Measurements from ENCODE around the gene SMCO4.

Gene SMCO4

GRCh38 chr11:93510196-93510873 lies 32.9 kb downstream of the SMCO4 start:
- Histone ChIP-seq H3K9ac (ENCODE audit: low read depth in 1 of 2, low read length in 2 of 2) (no peak overlapping the region), H3K27ac (ENCODE audit: low read depth, low read length) (no peak overlapping the region), H3K9me3 (ENCODE audit: control insufficient read depth in 1 of 2, low read length in 2 of 2) (no peaks in the 10 kb centered on the region), H3K4me3 (ENCODE audit: low read depth in 1 of 2, low read length in 2 of 2) (no peak overlapping the region), H3K4me1 (ENCODE audit: control insufficient read depth in 1 of 2, insufficient read depth in 2 of 2, low read length in 2 of 2) (peaks cover 2 to 6% of the 10 kb centered on the region in 2 donors), H3K36me3 (ENCODE audit: control insufficient read depth in 1 of 2, insufficient read depth in 2 of 2, low read length in 2 of 2) (no peaks in the 10 kb centered on the region), H3K27me3 (ENCODE audit: control insufficient read depth in 1 of 2, insufficient read depth in 2 of 2, low read length in 2 of 2) (no peaks in the 10 kb centered on the region)

GRCh38 chr11:93507517-93507916 lies 35.7 kb downstream of the SMCO4 start:
- Histone ChIP-seq H3K36me3 (ENCODE audit: control insufficient read depth in 1 of 2, insufficient read depth in 2 of 2, low read length in 2 of 2) (peaks cover 5 to 7% of the 10 kb centered on the region in 2 donors), H3K4me1 (ENCODE audit: control insufficient read depth in 1 of 2, insufficient read depth in 2 of 2, low read length in 2 of 2) (peaks cover 2 to 6% of the 10 kb centered on the region in 2 donors), H3K9me3 (ENCODE audit: control insufficient read depth in 1 of 2, low read length in 2 of 2) (peaks cover 0 to 5% of the 10 kb centered on the region in 2 donors), H3K27ac (ENCODE audit: low read depth, low read length) (no peak overlapping the region), H3K4me3 (ENCODE audit: low read depth in 1 of 2, low read length in 2 of 2) (no peak overlapping the region), H3K9ac (ENCODE audit: low read depth in 1 of 2, low read length in 2 of 2) (no peak overlapping the region), H3K27me3 (ENCODE audit: control insufficient read depth in 1 of 2, insufficient read depth in 2 of 2, low read length in 2 of 2) (no peaks in the 10 kb centered on the region)

GRCh38 chr11:93505703-93506102 lies 37.5 kb downstream of the SMCO4 start:
- peaks cover 5 to 7% of the 10 kb centered on the region in 2 donors for H3K36me3 ChIP-seq (ENCODE audit: control insufficient read depth in 1 of 2, insufficient read depth in 2 of 2, low read length in 2 of 2)
- H3K27ac ChIP-seq (ENCODE audit: low read depth, low read length): no peak overlapping the region
- peaks cover 2 to 17% of the 10 kb centered on the region in 2 donors for H3K4me1 ChIP-seq (ENCODE audit: control insufficient read depth in 1 of 2, insufficient read depth in 2 of 2, low read length in 2 of 2)
- no peaks in the 10 kb centered on the region for H3K27me3 ChIP-seq (ENCODE audit: control insufficient read depth in 1 of 2, insufficient read depth in 2 of 2, low read length in 2 of 2)
- H3K9me3 ChIP-seq (ENCODE audit: control insufficient read depth in 1 of 2, low read length in 2 of 2): peaks cover 0 to 5% of the 10 kb centered on the region in 2 donors
- no peak overlapping the region for H3K4me3 ChIP-seq (ENCODE audit: low read depth in 1 of 2, low read length in 2 of 2)
- no peak overlapping the region for H3K9ac ChIP-seq (ENCODE audit: low read depth in 1 of 2, low read length in 2 of 2)

DNA sequence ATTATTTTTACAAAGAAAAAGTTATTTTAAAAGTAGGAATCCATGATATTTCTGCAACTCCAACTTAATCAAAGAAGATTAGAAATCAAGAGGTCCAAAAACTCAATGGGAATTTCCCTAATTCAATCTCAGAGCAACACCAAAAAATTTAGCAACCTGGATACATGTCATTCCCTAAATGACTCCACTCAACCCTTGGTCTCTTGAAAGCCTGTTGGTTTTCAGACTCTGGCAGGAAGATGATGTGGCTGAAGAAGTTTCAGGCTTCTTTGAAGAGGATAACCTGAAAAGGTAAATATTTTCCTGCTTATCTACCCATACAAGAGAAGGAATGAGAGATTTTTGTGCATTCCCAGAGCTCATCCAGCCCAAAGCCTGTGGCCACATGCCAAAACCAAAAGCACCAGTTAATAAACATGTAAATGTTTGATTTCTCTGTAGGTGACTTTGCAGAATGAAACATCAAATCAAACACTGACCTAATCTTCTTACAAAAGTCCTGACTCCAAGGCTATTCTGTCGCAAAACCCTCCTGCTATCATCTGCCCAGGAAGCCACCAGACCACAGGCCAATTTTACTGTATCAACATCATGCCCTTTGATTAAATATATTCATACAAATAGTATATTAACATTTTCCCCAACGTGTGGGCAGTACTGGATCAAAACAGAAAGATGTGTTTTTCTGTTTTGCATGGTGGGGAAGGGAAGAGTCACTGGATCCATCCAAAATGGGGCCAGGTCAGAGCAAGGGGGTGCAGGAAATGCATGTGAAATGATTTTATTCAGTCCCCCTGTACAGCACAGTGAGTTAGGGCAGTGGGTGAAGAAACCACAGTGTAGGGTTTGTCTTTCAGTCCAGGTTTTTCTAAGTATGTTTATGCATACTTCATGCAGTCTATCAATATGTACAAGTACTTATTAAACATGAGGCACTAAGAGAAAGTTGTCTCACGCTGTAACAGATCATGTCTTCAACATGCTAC lies 38.8 kb downstream of the SMCO4 start:
- H3K4me1 ChIP-seq (ENCODE audit: control insufficient read depth in 1 of 2, insufficient read depth in 2 of 2, low read length in 2 of 2): peaks cover 2 to 17% of the 10 kb centered on the region in 2 donors
- peaks cover 5 to 7% of the 10 kb centered on the region in 2 donors for H3K36me3 ChIP-seq (ENCODE audit: control insufficient read depth in 1 of 2, insufficient read depth in 2 of 2, low read length in 2 of 2)
- H3K27ac ChIP-seq (ENCODE audit: low read depth, low read length): no peak overlapping the region
- H3K9me3 ChIP-seq (ENCODE audit: control insufficient read depth in 1 of 2, low read length in 2 of 2): peaks cover 0 to 5% of the 10 kb centered on the region in 2 donors
- no peak overlapping the region for H3K9ac ChIP-seq (ENCODE audit: low read depth in 1 of 2, low read length in 2 of 2)
- H3K4me3 ChIP-seq (ENCODE audit: low read depth in 1 of 2, low read length in 2 of 2): no peak overlapping the region
- H3K27me3 ChIP-seq (ENCODE audit: control insufficient read depth in 1 of 2, insufficient read depth in 2 of 2, low read length in 2 of 2): no peaks in the 10 kb centered on the region

DNA sequence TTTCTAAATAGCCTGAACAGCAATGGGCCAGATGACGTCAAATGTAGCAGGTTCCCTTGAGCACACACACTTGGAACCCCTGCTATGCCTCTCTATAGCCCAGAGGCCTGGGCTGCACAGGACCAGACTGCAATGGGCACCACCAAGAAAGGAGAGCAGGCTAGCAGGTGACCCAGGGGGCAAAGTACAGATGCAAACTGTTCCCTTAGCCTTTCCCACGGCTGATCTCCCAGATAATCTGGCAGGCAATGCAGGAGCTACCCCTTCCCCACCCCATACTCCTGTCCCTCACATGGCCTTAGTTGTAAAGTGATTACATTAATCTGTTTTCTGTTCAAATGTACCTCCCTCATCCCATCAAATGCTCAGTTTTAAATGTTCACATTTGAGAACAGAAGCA lies 41.3 kb downstream of the SMCO4 start:
- Histone ChIP-seq H3K27ac (ENCODE audit: low read depth, low read length) (no peak overlapping the region), H3K27me3 (ENCODE audit: control insufficient read depth in 1 of 2, insufficient read depth in 2 of 2, low read length in 2 of 2) (no peaks in the 10 kb centered on the region), H3K9ac (ENCODE audit: low read depth in 1 of 2, low read length in 2 of 2) (no peak overlapping the region), H3K4me3 (ENCODE audit: low read depth in 1 of 2, low read length in 2 of 2) (no peak overlapping the region), H3K36me3 (ENCODE audit: control insufficient read depth in 1 of 2, insufficient read depth in 2 of 2, low read length in 2 of 2) (peaks cover 11 to 13% of the 10 kb centered on the region in 2 donors), H3K9me3 (ENCODE audit: control insufficient read depth in 1 of 2, low read length in 2 of 2) (peaks cover 0 to 5% of the 10 kb centered on the region in 2 donors), H3K4me1 (ENCODE audit: control insufficient read depth in 1 of 2, insufficient read depth in 2 of 2, low read length in 2 of 2) (peaks cover 0 to 12% of the 10 kb centered on the region in 2 donors)

DNA sequence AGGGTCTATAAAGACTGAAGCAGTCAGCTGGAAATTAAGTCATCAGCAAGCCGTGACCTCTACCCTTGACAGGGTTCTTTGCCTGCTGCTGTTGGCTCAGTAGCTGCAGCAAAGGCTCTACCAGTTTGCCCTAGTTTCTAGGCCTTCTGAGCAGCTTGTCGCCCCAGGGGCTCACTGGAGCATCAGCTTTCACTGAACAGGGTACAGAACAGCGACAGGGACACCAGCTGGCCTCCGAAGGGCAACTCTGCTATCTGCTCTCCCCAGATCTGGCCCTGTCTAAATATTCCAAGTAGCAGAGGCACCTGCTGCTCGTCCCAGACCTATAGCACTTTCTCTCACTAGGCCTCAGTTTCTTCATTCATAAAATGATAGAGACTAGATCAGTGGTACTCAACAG lies 42.4 kb downstream of the SMCO4 start:
- no peak overlapping the region for H3K9ac ChIP-seq (ENCODE audit: low read depth in 1 of 2, low read length in 2 of 2)
- no peaks in the 10 kb centered on the region for H3K27me3 ChIP-seq (ENCODE audit: control insufficient read depth in 1 of 2, insufficient read depth in 2 of 2, low read length in 2 of 2)
- no peak overlapping the region for H3K4me3 ChIP-seq (ENCODE audit: low read depth in 1 of 2, low read length in 2 of 2)
- peaks cover 0 to 12% of the 10 kb centered on the region in 2 donors for H3K4me1 ChIP-seq (ENCODE audit: control insufficient read depth in 1 of 2, insufficient read depth in 2 of 2, low read length in 2 of 2)
- H3K27ac ChIP-seq (ENCODE audit: low read depth, low read length): no peak overlapping the region
- H3K9me3 ChIP-seq (ENCODE audit: control insufficient read depth in 1 of 2, low read length in 2 of 2): peaks cover 0 to 5% of the 10 kb centered on the region in 2 donors
- peaks cover 11 to 22% of the 10 kb centered on the region in 2 donors for H3K36me3 ChIP-seq (ENCODE audit: control insufficient read depth in 1 of 2, insufficient read depth in 2 of 2, low read length in 2 of 2)

- Histone ChIP-seq H3K9me3 (ENCODE audit: control insufficient read depth in 1 of 2, low read length in 2 of 2) (peaks cover 0 to 4% of the 10 kb centered on the region in 2 donors), H3K27me3 (ENCODE audit: control insufficient read depth in 1 of 2, insufficient read depth in 2 of 2, low read length in 2 of 2) (no peaks in the 10 kb centered on the region), H3K27ac (ENCODE audit: low read depth, low read length) (no peak overlapping the region), H3K4me1 (ENCODE audit: control insufficient read depth in 1 of 2, insufficient read depth in 2 of 2, low read length in 2 of 2) (peaks cover 0 to 12% of the 10 kb centered on the region in 2 donors), H3K9ac (ENCODE audit: low read depth in 1 of 2, low read length in 2 of 2) (no peak overlapping the region), H3K4me3 (ENCODE audit: low read depth in 1 of 2, low read length in 2 of 2) (no peak overlapping the region), H3K36me3 (ENCODE audit: control insufficient read depth in 1 of 2, insufficient read depth in 2 of 2, low read length in 2 of 2) (peaks cover 18% of the 10 kb centered on the region in 2 donors)
These were observed 44.5 kb downstream of the SMCO4 start for GRCh38 chr11:93498641-93499040.

GRCh38 chr11:93498161-93498560 lies 45.0 kb downstream of the SMCO4 start:
- no peaks in the 10 kb centered on the region for H3K27me3 ChIP-seq (ENCODE audit: control insufficient read depth in 1 of 2, insufficient read depth in 2 of 2, low read length in 2 of 2)
- no peaks in the 10 kb centered on the region for H3K9me3 ChIP-seq (ENCODE audit: control insufficient read depth in 1 of 2, low read length in 2 of 2)
- peaks cover 13 to 15% of the 10 kb centered on the region in 2 donors for H3K36me3 ChIP-seq (ENCODE audit: control insufficient read depth in 1 of 2, insufficient read depth in 2 of 2, low read length in 2 of 2)
- no peak overlapping the region for H3K27ac ChIP-seq (ENCODE audit: low read depth, low read length)
- no peak overlapping the region for H3K9ac ChIP-seq (ENCODE audit: low read depth in 1 of 2, low read length in 2 of 2)
- peaks cover under 1 to 16% of the 10 kb centered on the region in 2 donors for H3K4me1 ChIP-seq (ENCODE audit: control insufficient read depth in 1 of 2, insufficient read depth in 2 of 2, low read length in 2 of 2)
- no peak overlapping the region for H3K4me3 ChIP-seq (ENCODE audit: low read depth in 1 of 2, low read length in 2 of 2)

GRCh38 chr11:93497596-93497995 lies 45.6 kb downstream of the SMCO4 start:
- H3K27ac ChIP-seq (ENCODE audit: low read depth, low read length): no peak overlapping the region
- peaks cover 13 to 15% of the 10 kb centered on the region in 2 donors for H3K36me3 ChIP-seq (ENCODE audit: control insufficient read depth in 1 of 2, insufficient read depth in 2 of 2, low read length in 2 of 2)
- peaks cover 6 to 16% of the 10 kb centered on the region in 2 donors for H3K4me1 ChIP-seq (ENCODE audit: control insufficient read depth in 1 of 2, insufficient read depth in 2 of 2, low read length in 2 of 2)
- H3K9ac ChIP-seq (ENCODE audit: low read depth in 1 of 2, low read length in 2 of 2): no peak overlapping the region
- no peaks in the 10 kb centered on the region for H3K27me3 ChIP-seq (ENCODE audit: control insufficient read depth in 1 of 2, insufficient read depth in 2 of 2, low read length in 2 of 2)
- H3K4me3 ChIP-seq (ENCODE audit: low read depth in 1 of 2, low read length in 2 of 2): no peak overlapping the region
- no peaks in the 10 kb centered on the region for H3K9me3 ChIP-seq (ENCODE audit: control insufficient read depth in 1 of 2, low read length in 2 of 2)

DNA sequence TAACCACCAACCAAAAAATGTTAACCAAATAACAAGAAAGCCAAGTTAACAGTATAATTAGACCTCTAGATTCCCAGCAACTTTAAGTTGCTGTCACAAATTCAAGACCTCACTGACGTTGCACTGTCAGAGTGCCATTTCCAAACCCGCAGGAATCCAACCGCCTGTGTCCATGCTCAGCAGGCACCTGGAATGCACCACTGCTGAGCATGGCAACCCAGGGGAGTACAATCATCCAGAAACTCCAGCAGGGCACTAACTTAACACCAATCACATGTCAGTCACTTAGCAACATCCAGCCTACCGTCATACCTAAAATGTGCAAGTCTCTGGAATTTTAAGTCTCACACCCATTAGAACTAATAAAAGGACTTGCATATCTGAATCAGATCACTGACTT lies 48.8 kb downstream of the SMCO4 start:
- Histone ChIP-seq H3K27me3 (ENCODE audit: control insufficient read depth in 1 of 2, insufficient read depth in 2 of 2, low read length in 2 of 2) (no peaks in the 10 kb centered on the region), H3K9me3 (ENCODE audit: control insufficient read depth in 1 of 2, low read length in 2 of 2) (no peaks in the 10 kb centered on the region), H3K4me3 (ENCODE audit: low read depth in 1 of 2, low read length in 2 of 2) (no peak overlapping the region), H3K27ac (ENCODE audit: low read depth, low read length) (no peak overlapping the region), H3K9ac (ENCODE audit: low read depth in 1 of 2, low read length in 2 of 2) (no peak overlapping the region), H3K36me3 (ENCODE audit: control insufficient read depth in 1 of 2, insufficient read depth in 2 of 2, low read length in 2 of 2) (peaks cover 13 to 19% of the 10 kb centered on the region in 2 donors), H3K4me1 (ENCODE audit: control insufficient read depth in 1 of 2, insufficient read depth in 2 of 2, low read length in 2 of 2) (peaks cover 5 to 7% of the 10 kb centered on the region in 2 donors)
